Measurements from ENCODE around the gene PCSK6. TPM values are rescaled to one million over a fixed set of nuclear protein-coding genes. Genes with fewer than 3 reads are reported as not detected.

PCSK6 gene
- total RNA-seq, 1 experiment from 2014 or later, result 2.9 TPM

GRCh38 chr15:101346928-101347327 lies 142.6 kb downstream of the PCSK6 start:
- H3K4me3 Mint-ChIP-seq, result no peak overlapping the region
- H3K9me3 Mint-ChIP-seq, result no peaks in the 10 kb centered on the region
- H3K27ac Mint-ChIP-seq, result no peak overlapping the region
- H3K27me3 Mint-ChIP-seq (ENCODE audit: low read depth), result no peaks in the 10 kb centered on the region
- DNase-seq (ENCODE audit: low spot score) (no peak), ATAC-seq (no peak)
- TF ChIP-seq NR2C2 (CRISPR knock-in tag; IDR thresholded peaks at IDR 0.05), result no peak
- no peak for TF ChIP-seq ELF4 (CRISPR knock-in tag; IDR thresholded peaks at IDR 0.05; ENCODE audit: low read depth)
- TF ChIP-seq JAZF1 (CRISPR knock-in tag; IDR thresholded peaks at IDR 0.05), result no peak
- TF ChIP-seq, protein P1, sequence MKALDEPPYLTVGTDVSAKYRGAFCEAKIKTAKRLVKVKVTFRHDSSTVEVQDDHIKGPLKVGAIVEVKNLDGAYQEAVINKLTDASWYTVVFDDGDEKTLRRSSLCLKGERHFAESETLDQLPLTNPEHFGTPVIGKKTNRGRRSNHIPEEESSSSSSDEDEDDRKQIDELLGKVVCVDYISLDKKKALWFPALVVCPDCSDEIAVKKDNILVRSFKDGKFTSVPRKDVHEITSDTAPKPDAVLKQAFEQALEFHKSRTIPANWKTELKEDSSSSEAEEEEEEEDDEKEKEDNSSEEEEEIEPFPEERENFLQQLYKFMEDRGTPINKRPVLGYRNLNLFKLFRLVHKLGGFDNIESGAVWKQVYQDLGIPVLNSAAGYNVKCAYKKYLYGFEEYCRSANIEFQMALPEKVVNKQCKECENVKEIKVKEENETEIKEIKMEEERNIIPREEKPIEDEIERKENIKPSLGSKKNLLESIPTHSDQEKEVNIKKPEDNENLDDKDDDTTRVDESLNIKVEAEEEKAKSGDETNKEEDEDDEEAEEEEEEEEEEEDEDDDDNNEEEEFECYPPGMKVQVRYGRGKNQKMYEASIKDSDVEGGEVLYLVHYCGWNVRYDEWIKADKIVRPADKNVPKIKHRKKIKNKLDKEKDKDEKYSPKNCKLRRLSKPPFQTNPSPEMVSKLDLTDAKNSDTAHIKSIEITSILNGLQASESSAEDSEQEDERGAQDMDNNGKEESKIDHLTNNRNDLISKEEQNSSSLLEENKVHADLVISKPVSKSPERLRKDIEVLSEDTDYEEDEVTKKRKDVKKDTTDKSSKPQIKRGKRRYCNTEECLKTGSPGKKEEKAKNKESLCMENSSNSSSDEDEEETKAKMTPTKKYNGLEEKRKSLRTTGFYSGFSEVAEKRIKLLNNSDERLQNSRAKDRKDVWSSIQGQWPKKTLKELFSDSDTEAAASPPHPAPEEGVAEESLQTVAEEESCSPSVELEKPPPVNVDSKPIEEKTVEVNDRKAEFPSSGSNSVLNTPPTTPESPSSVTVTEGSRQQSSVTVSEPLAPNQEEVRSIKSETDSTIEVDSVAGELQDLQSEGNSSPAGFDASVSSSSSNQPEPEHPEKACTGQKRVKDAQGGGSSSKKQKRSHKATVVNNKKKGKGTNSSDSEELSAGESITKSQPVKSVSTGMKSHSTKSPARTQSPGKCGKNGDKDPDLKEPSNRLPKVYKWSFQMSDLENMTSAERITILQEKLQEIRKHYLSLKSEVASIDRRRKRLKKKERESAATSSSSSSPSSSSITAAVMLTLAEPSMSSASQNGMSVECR (CRISPR knock-in tag; IDR thresholded peaks at IDR 0.05; ENCODE audit: borderline replicate concordance), result no peak
- TF ChIP-seq SP1 (CRISPR knock-in tag; conservative IDR thresholded peaks at IDR 0.05), result no peak
- TF ChIP-seq TCF7 (CRISPR knock-in tag; IDR thresholded peaks at IDR 0.05; ENCODE audit: low read depth), result no peak
- no peak for TF ChIP-seq NR1H2 (CRISPR knock-in tag; IDR thresholded peaks at IDR 0.05)
- no peak for TF ChIP-seq PRRX2 (CRISPR knock-in tag; IDR thresholded peaks at IDR 0.05)
- TF ChIP-seq ZNF423 (CRISPR knock-in tag; IDR thresholded peaks at IDR 0.05), result no peak
- TF ChIP-seq, protein P2, sequence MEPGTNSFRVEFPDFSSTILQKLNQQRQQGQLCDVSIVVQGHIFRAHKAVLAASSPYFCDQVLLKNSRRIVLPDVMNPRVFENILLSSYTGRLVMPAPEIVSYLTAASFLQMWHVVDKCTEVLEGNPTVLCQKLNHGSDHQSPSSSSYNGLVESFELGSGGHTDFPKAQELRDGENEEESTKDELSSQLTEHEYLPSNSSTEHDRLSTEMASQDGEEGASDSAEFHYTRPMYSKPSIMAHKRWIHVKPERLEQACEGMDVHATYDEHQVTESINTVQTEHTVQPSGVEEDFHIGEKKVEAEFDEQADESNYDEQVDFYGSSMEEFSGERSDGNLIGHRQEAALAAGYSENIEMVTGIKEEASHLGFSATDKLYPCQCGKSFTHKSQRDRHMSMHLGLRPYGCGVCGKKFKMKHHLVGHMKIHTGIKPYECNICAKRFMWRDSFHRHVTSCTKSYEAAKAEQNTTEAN (CRISPR knock-in tag; IDR thresholded peaks at IDR 0.05), result no peak
- no peak for TF ChIP-seq ATF1 (CRISPR knock-in tag; IDR thresholded peaks at IDR 0.05)
- TF ChIP-seq, protein P3, sequence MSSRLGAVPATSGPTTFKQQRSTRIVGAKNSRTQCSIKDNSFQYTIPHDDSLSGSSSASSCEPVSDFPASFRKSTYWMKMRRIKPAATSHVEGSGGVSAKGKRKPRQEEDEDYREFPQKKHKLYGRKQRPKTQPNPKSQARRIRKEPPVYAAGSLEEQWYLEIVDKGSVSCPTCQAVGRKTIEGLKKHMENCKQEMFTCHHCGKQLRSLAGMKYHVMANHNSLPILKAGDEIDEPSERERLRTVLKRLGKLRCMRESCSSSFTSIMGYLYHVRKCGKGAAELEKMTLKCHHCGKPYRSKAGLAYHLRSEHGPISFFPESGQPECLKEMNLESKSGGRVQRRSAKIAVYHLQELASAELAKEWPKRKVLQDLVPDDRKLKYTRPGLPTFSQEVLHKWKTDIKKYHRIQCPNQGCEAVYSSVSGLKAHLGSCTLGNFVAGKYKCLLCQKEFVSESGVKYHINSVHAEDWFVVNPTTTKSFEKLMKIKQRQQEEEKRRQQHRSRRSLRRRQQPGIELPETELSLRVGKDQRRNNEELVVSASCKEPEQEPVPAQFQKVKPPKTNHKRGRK (CRISPR knock-in tag; IDR thresholded peaks at IDR 0.05; ENCODE audit: borderline replicate concordance), result no peak
- no peak for TF ChIP-seq MAX (CRISPR knock-in tag; IDR thresholded peaks at IDR 0.05)
- TF ChIP-seq, protein P4, sequence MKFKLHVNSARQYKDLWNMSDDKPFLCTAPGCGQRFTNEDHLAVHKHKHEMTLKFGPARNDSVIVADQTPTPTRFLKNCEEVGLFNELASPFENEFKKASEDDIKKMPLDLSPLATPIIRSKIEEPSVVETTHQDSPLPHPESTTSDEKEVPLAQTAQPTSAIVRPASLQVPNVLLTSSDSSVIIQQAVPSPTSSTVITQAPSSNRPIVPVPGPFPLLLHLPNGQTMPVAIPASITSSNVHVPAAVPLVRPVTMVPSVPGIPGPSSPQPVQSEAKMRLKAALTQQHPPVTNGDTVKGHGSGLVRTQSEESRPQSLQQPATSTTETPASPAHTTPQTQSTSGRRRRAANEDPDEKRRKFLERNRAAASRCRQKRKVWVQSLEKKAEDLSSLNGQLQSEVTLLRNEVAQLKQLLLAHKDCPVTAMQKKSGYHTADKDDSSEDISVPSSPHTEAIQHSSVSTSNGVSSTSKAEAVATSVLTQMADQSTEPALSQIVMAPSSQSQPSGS (CRISPR knock-in tag; IDR thresholded peaks at IDR 0.05; ENCODE audit: borderline replicate concordance, low read depth), result no peak
- no peak for TF ChIP-seq CREM (CRISPR knock-in tag; IDR thresholded peaks at IDR 0.05)
- no peak for TF ChIP-seq GABPB1 (CRISPR knock-in tag; IDR thresholded peaks at IDR 0.05)
- no peak for TF ChIP-seq USF2 (CRISPR knock-in tag; IDR thresholded peaks at IDR 0.05)
- TF ChIP-seq ZNF532 (CRISPR knock-in tag; IDR thresholded peaks at IDR 0.05; ENCODE audit: borderline replicate concordance), result no peak
- no peak for TF ChIP-seq ZNF416 (CRISPR knock-in tag; IDR thresholded peaks at IDR 0.05)
- TF ChIP-seq CTCF (IDR thresholded peaks at IDR 0.05), result no peak
- H3K4me1 Mint-ChIP-seq, result peaks cover 18% of the 10 kb centered on the region
- no peaks in the 10 kb centered on the region for H3K36me3 Mint-ChIP-seq
- ChIA-PET POLR2A (no interaction called here), CTCF (interaction anchor here (0.7 kb wide), 1 partner anchor 308 kb away, joined by 3 read pairs; no protein-coding TSS in a partner anchor)
